ENCODE results near the gene DHRSX.
"Not testable (repeated sequence)": the region's sequence is repeated elsewhere in the genome, so short reads cannot be mapped to it uniquely, and the experiment has no call there.

Gene DHRSX

DNA sequence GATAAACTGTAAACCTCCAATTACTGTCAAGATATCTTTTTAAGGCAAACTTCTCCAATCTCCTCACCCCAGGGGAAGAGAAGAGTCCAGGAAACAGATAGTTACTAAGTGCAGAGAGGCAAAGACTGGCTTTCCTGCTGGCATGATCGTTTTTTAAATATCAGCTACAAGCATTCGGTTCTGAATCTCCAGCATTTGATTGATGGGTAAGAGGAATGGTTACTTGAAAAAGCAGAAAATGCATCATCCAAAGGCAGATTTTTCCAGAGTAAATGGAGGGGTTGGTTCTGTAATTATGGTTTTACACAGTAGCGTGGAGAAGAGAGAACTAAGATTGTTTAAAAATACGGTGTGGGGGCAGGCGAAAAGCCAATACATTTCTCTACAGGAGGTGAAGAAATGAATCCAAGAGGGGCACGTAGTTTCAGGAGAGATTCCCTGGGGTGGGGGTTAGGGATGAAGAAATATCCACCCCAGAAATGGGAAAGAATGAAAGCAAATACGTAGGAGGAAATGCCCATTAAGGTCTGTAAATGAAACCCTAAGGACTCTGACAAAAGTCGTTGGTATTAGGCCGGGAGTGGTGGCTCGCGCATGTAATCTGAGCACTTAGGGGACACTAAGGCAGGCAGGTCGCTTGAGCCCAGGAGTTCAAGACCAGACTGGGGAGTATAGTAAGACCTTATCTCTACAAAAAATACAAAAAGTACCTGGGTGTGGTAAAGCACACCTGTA is 248.3 kb downstream of the DHRSX start:
- Histone ChIP-seq H3K18ac (ENCODE audit: low read length) (no peak overlapping the region), H3K27ac (ENCODE audit: low read depth, low read length) (no peak overlapping the region)
- WGBS (ENCODE audit: extremely low coverage, insufficient coverage, low lambda C conversion rate): no CpG with 5 or more reads among the region's 12 CpGs

DNA sequence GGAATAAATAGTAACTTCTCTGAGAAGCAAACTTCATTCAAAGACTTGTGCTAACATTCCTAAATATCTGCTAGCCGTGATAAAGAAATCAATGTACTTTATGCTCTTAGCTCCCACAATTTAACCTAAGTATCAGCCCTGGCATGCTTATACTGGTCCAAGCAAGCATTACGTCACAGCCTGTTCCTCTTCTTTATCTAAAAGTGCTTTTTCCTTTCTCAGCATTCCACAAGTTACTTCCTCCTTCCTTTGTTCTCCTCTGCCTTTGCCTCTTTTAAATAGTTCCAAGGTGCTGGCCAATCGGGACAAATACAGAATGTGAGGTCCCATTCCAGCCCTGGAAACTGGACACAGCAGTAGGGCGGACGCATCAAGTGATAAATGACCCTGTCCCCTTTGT is 249.6 kb downstream of the DHRSX start:
- Histone ChIP-seq H3K4me1 (ENCODE audit: control insufficient read depth, low read depth, low read length) (no peaks in the 10 kb centered on the region), H3K18ac (ENCODE audit: low read length) (no peak overlapping the region), H3K56ac (ENCODE audit: low read length) (no peak overlapping the region), H3K9ac (ENCODE audit: low read length) (no peak overlapping the region), H3K4ac (ENCODE audit: low read depth, low read length) (no peak overlapping the region), H3K27ac (ENCODE audit: low read depth, low read length) (no peak overlapping the region), H3K4me3 (ENCODE audit: low read length) (no peak overlapping the region), H2BK15ac (replicated peaks; ENCODE audit: low read depth) (no peak overlapping the region), H4K5ac (ENCODE audit: low read length) (no peak overlapping the region), H2BK5ac (ENCODE audit: low read length) (no peak overlapping the region), H3K4me2 (ENCODE audit: low read length) (no peak overlapping the region), H2BK120ac (ENCODE audit: low read depth, low read length) (no peak overlapping the region), H3K23ac (ENCODE audit: low read length) (no peak overlapping the region), H3K79me1 (ENCODE audit: low read length) (no peaks in the 10 kb centered on the region), H3K79me2 (ENCODE audit: control insufficient read depth, insufficient read depth, low read length) (no peaks in the 10 kb centered on the region), H3K27me3 (ENCODE audit: insufficient read depth, low read length, poor library complexity) (no peaks in the 10 kb centered on the region), H3K36me3 (ENCODE audit: control insufficient read depth, insufficient read depth, low read length) (no peaks in the 10 kb centered on the region), H2AK5ac (ENCODE audit: low read length) (no peak overlapping the region), H4K8ac (ENCODE audit: low read depth, low read length) (no peak overlapping the region)
- DNase-seq: no peak
- WGBS (ENCODE audit: extremely low coverage, insufficient coverage, low lambda C conversion rate): no CpG with 5 or more reads among the region's 5 CpGs

More for the DNA sequence above, 248.3 kb downstream of the DHRSX start:
- no peak overlapping the region for H4K5ac ChIP-seq (ENCODE audit: low read length)
- H3K4me2 ChIP-seq (ENCODE audit: low read length): no peak overlapping the region
- no peak overlapping the region for H3K9ac ChIP-seq (ENCODE audit: low read length)
- H3K79me2 ChIP-seq (ENCODE audit: control insufficient read depth, insufficient read depth, low read length): no peaks in the 10 kb centered on the region
- H2BK120ac ChIP-seq (ENCODE audit: low read depth, low read length): no peak overlapping the region
- no peaks in the 10 kb centered on the region for H3K4me1 ChIP-seq (ENCODE audit: control insufficient read depth, low read depth, low read length)
- H3K36me3 ChIP-seq (ENCODE audit: control insufficient read depth, insufficient read depth, low read length): no peaks in the 10 kb centered on the region
- no peaks in the 10 kb centered on the region for H3K79me1 ChIP-seq (ENCODE audit: low read length)
- H3K23ac ChIP-seq (ENCODE audit: low read length): no peak overlapping the region
- H2BK15ac ChIP-seq (replicated peaks; ENCODE audit: low read depth): no peak overlapping the region
- no peak overlapping the region for H3K56ac ChIP-seq (ENCODE audit: low read length)
- no peak overlapping the region for H3K4ac ChIP-seq (ENCODE audit: low read depth, low read length)
- no peak overlapping the region for H3K4me3 ChIP-seq (ENCODE audit: low read length)
- H2AK5ac ChIP-seq (ENCODE audit: low read length): no peak overlapping the region
- no peak overlapping the region for H2BK5ac ChIP-seq (ENCODE audit: low read length)
- no peak overlapping the region for H4K8ac ChIP-seq (ENCODE audit: low read depth, low read length)
- no peak for DNase-seq
- H3K27me3 ChIP-seq (ENCODE audit: insufficient read depth, low read length, poor library complexity): no peaks in the 10 kb centered on the region

DNA sequence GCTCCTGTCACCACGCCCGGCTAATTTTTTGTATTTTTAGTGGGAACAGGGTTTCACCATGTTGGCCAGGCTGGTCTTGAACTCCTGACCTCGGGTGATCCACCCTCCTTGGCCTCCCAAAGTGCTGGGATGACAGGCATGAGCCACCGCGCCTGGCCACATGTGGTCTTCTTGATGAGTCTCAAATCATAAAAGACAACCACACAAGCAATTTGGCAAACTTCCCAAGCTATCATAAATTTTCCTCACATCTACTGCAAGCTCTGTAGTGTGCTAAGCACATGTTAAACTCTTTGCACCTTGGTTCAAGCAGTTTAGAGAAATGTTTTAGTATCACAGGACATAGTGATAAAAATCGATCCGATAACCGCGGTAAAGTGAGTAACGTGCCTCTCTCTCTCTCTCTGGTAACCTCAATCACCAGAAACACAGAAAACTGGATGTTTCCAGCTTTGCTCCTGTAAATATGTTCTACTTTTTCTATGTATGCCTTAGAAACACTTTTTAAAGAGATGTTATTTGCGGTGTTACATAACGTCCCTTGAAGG is 256.8 kb downstream of the DHRSX start:
- no peak overlapping the region for H4K8ac ChIP-seq (ENCODE audit: low read depth, low read length)
- no peak overlapping the region for H3K4me2 ChIP-seq (ENCODE audit: low read length)
- H2BK15ac ChIP-seq (replicated peaks; ENCODE audit: low read depth): no peak overlapping the region
- H3K4me1 ChIP-seq (ENCODE audit: control insufficient read depth, low read depth, low read length): peaks cover 3% of the 10 kb centered on the region
- no CpG with 5 or more reads among the region's 12 CpGs for WGBS (ENCODE audit: extremely low coverage, insufficient coverage, low lambda C conversion rate)
- no peak overlapping the region for H2BK5ac ChIP-seq (ENCODE audit: low read length)
- no peak overlapping the region for H3K9ac ChIP-seq (ENCODE audit: low read length)
- no peak overlapping the region for H2BK120ac ChIP-seq (ENCODE audit: low read depth, low read length)
- no peak overlapping the region for H3K4me3 ChIP-seq (ENCODE audit: low read length)
- H3K18ac ChIP-seq (ENCODE audit: low read length): no peak overlapping the region
- H3K4ac ChIP-seq (ENCODE audit: low read depth, low read length): no peak overlapping the region
- DNase-seq: no peak
- H4K5ac ChIP-seq (ENCODE audit: low read length): no peak overlapping the region
- no peak overlapping the region for H3K27ac ChIP-seq (ENCODE audit: low read depth, low read length)
- H3K56ac ChIP-seq (ENCODE audit: low read length): no peak overlapping the region
- no peaks in the 10 kb centered on the region for H3K36me3 ChIP-seq (ENCODE audit: control insufficient read depth, insufficient read depth, low read length)
- H2AK5ac ChIP-seq (ENCODE audit: low read length): no peak overlapping the region
- no peak overlapping the region for H3K23ac ChIP-seq (ENCODE audit: low read length)
- no peaks in the 10 kb centered on the region for H3K27me3 ChIP-seq (ENCODE audit: insufficient read depth, low read length, poor library complexity)
- H3K79me2 ChIP-seq (ENCODE audit: control insufficient read depth, insufficient read depth, low read length): no peaks in the 10 kb centered on the region
- no peaks in the 10 kb centered on the region for H3K79me1 ChIP-seq (ENCODE audit: low read length)

DNA sequence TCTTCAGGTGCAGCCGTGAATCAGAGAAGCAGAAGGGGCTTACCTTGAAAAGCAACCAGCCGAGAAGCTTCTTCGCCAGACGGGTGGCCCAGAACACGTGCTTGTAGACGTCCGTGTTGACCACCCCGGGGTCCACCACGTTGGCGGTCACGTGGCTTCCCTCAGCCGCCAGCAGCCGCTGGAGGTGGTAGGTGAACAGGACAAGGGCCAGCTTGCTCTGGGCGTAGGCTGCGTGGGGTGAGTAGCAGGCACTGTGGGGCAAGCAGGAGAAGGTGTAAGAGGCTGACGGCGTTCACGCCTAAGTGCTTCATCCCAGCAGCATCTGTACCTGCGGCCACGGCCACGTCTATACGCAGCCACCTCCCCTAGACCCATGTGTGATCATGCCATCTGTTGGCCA is 257.8 kb downstream of the DHRSX start:
- no peak overlapping the region for H3K56ac ChIP-seq (ENCODE audit: low read length)
- no peak overlapping the region for H4K5ac ChIP-seq (ENCODE audit: low read length)
- H3K9ac ChIP-seq (ENCODE audit: low read length): no peak overlapping the region
- H3K4me2 ChIP-seq (ENCODE audit: low read length): no peak overlapping the region
- no peak overlapping the region for H2BK120ac ChIP-seq (ENCODE audit: low read depth, low read length)
- peaks cover 3% of the 10 kb centered on the region for H3K4me1 ChIP-seq (ENCODE audit: control insufficient read depth, low read depth, low read length)
- H3K23ac ChIP-seq (ENCODE audit: low read length): no peak overlapping the region
- DNase-seq: no peak
- no peak overlapping the region for H3K4me3 ChIP-seq (ENCODE audit: low read length)
- H3K4ac ChIP-seq (ENCODE audit: low read depth, low read length): no peak overlapping the region
- no peak overlapping the region for H4K8ac ChIP-seq (ENCODE audit: low read depth, low read length)
- no peak overlapping the region for H2BK5ac ChIP-seq (ENCODE audit: low read length)
- WGBS (ENCODE audit: extremely low coverage, insufficient coverage, low lambda C conversion rate): no CpG with 5 or more reads among the region's 22 CpGs
- no peak overlapping the region for H2AK5ac ChIP-seq (ENCODE audit: low read length)
- H3K27ac ChIP-seq (ENCODE audit: low read depth, low read length): no peak overlapping the region
- H3K18ac ChIP-seq (ENCODE audit: low read length): no peak overlapping the region
- no peaks in the 10 kb centered on the region for H3K36me3 ChIP-seq (ENCODE audit: control insufficient read depth, insufficient read depth, low read length)
- no peaks in the 10 kb centered on the region for H3K79me2 ChIP-seq (ENCODE audit: control insufficient read depth, insufficient read depth, low read length)
- no peaks in the 10 kb centered on the region for H3K27me3 ChIP-seq (ENCODE audit: insufficient read depth, low read length, poor library complexity)
- H2BK15ac ChIP-seq (replicated peaks; ENCODE audit: low read depth): no peak overlapping the region
- no peaks in the 10 kb centered on the region for H3K79me1 ChIP-seq (ENCODE audit: low read length)

DNA sequence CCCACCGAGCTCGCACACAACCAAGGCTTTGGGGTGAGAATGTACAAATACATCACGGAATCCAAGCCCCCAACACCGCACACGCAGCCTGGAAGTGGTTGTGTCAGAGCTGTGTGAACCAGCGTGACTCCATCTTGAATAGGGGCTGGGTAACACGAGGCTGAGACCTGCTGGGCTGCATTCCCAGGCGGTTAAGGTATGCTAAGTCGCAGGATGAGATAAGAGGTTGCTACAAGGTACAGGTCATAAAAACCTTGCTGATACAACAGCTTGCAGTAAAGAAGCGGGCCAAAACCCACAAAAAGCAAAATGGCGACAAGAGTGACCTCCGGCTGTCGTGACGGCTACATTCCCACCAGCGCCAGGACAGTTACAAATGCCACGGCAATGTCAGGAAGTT is 258.4 kb downstream of the DHRSX start:
- Histone ChIP-seq H3K4me2 (ENCODE audit: low read length) (no peak overlapping the region), H3K4me1 (ENCODE audit: control insufficient read depth, low read depth, low read length) (peaks cover 3% of the 10 kb centered on the region), H3K79me1 (ENCODE audit: low read length) (no peaks in the 10 kb centered on the region), H3K4ac (ENCODE audit: low read depth, low read length) (no peak overlapping the region), H3K56ac (ENCODE audit: low read length) (no peak overlapping the region), H3K36me3 (ENCODE audit: control insufficient read depth, insufficient read depth, low read length) (no peaks in the 10 kb centered on the region), H2BK15ac (replicated peaks; ENCODE audit: low read depth) (no peak overlapping the region), H3K4me3 (ENCODE audit: low read length) (no peak overlapping the region), H4K5ac (ENCODE audit: low read length) (no peak overlapping the region), H2BK120ac (ENCODE audit: low read depth, low read length) (no peak overlapping the region), H2AK5ac (ENCODE audit: low read length) (no peak overlapping the region), H3K27me3 (ENCODE audit: insufficient read depth, low read length, poor library complexity) (no peaks in the 10 kb centered on the region), H4K8ac (ENCODE audit: low read depth, low read length) (no peak overlapping the region), H3K18ac (ENCODE audit: low read length) (no peak overlapping the region), H3K79me2 (ENCODE audit: control insufficient read depth, insufficient read depth, low read length) (no peaks in the 10 kb centered on the region), H3K9ac (ENCODE audit: low read length) (no peak overlapping the region), H3K23ac (ENCODE audit: low read length) (no peak overlapping the region), H3K27ac (ENCODE audit: low read depth, low read length) (no peak overlapping the region), H2BK5ac (ENCODE audit: low read length) (no peak overlapping the region)
- no CpG with 5 or more reads among the region's 16 CpGs for WGBS (ENCODE audit: extremely low coverage, insufficient coverage, low lambda C conversion rate)
- peak; percentile 83 for DNase-seq

DNA sequence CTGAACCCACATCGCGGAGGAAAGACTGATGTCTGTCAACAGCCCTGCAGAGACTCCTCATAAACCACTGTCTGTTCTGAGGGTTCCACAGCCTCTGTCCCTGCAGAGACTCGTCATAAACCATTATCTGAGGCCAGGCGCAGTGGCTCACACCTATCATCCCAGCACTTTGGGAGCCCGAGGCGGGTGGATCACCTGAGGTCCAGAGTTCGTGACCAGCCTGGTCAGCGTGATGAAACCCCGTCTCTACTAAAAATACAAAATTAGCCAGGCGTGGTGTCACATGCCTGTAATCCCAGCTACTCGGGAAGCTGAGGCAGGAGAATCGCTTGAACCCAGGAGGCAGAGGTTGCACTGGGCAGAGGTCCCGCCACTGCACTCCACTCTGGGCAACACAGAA is 259.3 kb downstream of the DHRSX start:
- H3K56ac ChIP-seq (ENCODE audit: low read length); H4K8ac ChIP-seq (ENCODE audit: low read depth, low read length); H3K18ac ChIP-seq (ENCODE audit: low read length); DNase-seq; H2BK5ac ChIP-seq (ENCODE audit: low read length); H3K23ac ChIP-seq (ENCODE audit: low read length); H3K27ac ChIP-seq (ENCODE audit: low read depth, low read length); H3K9ac ChIP-seq (ENCODE audit: low read length); H3K79me2 ChIP-seq (ENCODE audit: control insufficient read depth, insufficient read depth, low read length); H3K4me3 ChIP-seq (ENCODE audit: low read length); H3K4me1 ChIP-seq (ENCODE audit: control insufficient read depth, low read depth, low read length); H3K4ac ChIP-seq (ENCODE audit: low read depth, low read length); H2BK120ac ChIP-seq (ENCODE audit: low read depth, low read length); H3K4me2 ChIP-seq (ENCODE audit: low read length); H2BK15ac ChIP-seq (replicated peaks; ENCODE audit: low read depth); H2AK5ac ChIP-seq (ENCODE audit: low read length); H4K5ac ChIP-seq (ENCODE audit: low read length); H3K36me3 ChIP-seq (ENCODE audit: control insufficient read depth, insufficient read depth, low read length); H3K27me3 ChIP-seq (ENCODE audit: insufficient read depth, low read length, poor library complexity); H3K79me1 ChIP-seq (ENCODE audit: low read length): not testable (repeated sequence)
- WGBS (ENCODE audit: extremely low coverage, insufficient coverage, low lambda C conversion rate): no CpG with 5 or more reads among the region's 13 CpGs
